ENCODE measurements around the gene TMEM139. TPM values are rescaled to one million over a fixed set of nuclear protein-coding genes. Genes with fewer than 3 reads are reported as not detected.

The TMEM139 gene
- total RNA-seq, 1 experiment from 2014 or later = 1.5 TPM

DNA sequence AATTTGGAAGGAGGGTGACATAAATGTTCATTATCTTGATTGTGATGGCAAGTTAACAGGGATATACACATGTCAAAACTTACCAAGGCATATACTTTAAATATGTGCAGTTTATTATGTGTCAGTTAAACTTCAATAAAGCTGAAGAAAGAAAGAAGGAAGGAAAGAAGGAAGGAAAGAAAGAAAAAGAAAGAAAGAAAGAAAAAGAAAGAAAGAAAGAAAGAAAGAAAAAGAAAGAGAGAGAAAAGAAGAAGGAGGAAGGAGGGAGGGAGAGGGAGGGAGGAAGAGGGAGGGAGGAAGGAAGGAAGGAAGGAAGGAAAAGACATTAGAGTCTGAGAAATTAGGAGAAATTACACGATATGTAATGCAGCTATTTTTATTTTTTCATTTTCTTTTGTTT is 37.4 kb upstream of the TMEM139 start (continued):
- TF ChIP-seq AR (CRISPR knock-in tag; IDR thresholded peaks at IDR 0.05) = no peak

GRCh38 chr7:143248761-143249354 is 35.9 kb upstream of the TMEM139 start:
- no peak overlapping the region for H3K27ac Mint-ChIP-seq
- no peak for DNase-seq (ENCODE audit: low spot score)
- H3K27me3 Mint-ChIP-seq (ENCODE audit: low read depth) = peaks cover 9% of the 10 kb centered on the region
- peaks cover 6% of the 10 kb centered on the region; the same call in 1 of the 2 replicates for H3K9me3 Mint-ChIP-seq
- ChIA-PET CTCF (interaction anchor here (1.5 to 3.1 kb wide), 3 partner anchors 8 to 34 kb away, joined by 4 to 16 read pairs (median 5); no protein-coding TSS in a partner anchor), POLR2A (no interaction called here)
- no peak for ATAC-seq
- no peaks in the 10 kb centered on the region for H3K4me1 Mint-ChIP-seq
- H3K4me3 Mint-ChIP-seq = no peak overlapping the region
- H3K36me3 Mint-ChIP-seq = no peaks in the 10 kb centered on the region
- TF ChIP-seq FOXJ3 (CRISPR knock-in tag; IDR thresholded peaks at IDR 0.05; ENCODE audit: borderline replicate concordance) (no peak), ZMAT4 (CRISPR knock-in tag; IDR thresholded peaks at IDR 0.05) (no peak), USF2 (CRISPR knock-in tag; IDR thresholded peaks at IDR 0.05) (no peak), RORB (CRISPR knock-in tag; IDR thresholded peaks at IDR 0.05) (no peak), GRHL2 (CRISPR knock-in tag; IDR thresholded peaks at IDR 0.05; ENCODE audit: insufficient replicate concordance, severe bottlenecking) (no peak)

DNA sequence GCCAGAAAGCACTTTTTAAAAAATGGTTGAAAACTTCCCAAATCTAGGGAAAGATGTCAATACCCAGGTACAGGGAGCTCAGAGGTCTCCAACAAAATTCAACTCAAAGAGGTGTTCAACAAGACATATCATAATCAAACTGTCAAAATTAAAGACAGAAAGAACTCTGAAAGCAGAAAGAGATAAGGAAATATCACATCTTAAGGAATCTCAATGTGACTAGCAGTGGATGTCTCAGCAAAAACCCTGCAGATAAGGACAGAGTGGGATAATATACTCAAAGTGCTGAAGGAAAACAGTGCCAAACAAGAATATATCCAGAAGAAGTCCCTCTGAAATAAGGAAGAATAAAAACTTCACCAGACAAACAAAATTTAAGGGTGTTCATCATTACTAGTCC is 34.6 kb upstream of the TMEM139 start:
- H3K36me3 Mint-ChIP-seq = no peaks in the 10 kb centered on the region
- TF ChIP-seq NR2C2 (CRISPR knock-in tag; IDR thresholded peaks at IDR 0.05) (no peak), EMX1 (CRISPR knock-in tag; IDR thresholded peaks at IDR 0.05) (no peak), ZNF317 (CRISPR knock-in tag; IDR thresholded peaks at IDR 0.05; ENCODE audit: borderline replicate concordance, low read depth) (no peak), ETV6 (CRISPR knock-in tag; IDR thresholded peaks at IDR 0.05) (no peak), FOXJ3 (CRISPR knock-in tag; IDR thresholded peaks at IDR 0.05; ENCODE audit: borderline replicate concordance) (no peak), CTCF (IDR thresholded peaks at IDR 0.05) (no peak), NFATC4 (CRISPR knock-in tag; IDR thresholded peaks at IDR 0.05) (no peak), IRF2 (CRISPR knock-in tag; IDR thresholded peaks at IDR 0.05; ENCODE audit: borderline replicate concordance, low read depth) (no peak), ZNF671 (CRISPR knock-in tag; IDR thresholded peaks at IDR 0.05) (no peak), SP1 (CRISPR knock-in tag; conservative IDR thresholded peaks at IDR 0.05) (no peak), TP53 (CRISPR knock-in tag; IDR thresholded peaks at IDR 0.05) (no peak), ZNF416 (CRISPR knock-in tag; IDR thresholded peaks at IDR 0.05) (no peak)
- TF ChIP-seq, protein P1, sequence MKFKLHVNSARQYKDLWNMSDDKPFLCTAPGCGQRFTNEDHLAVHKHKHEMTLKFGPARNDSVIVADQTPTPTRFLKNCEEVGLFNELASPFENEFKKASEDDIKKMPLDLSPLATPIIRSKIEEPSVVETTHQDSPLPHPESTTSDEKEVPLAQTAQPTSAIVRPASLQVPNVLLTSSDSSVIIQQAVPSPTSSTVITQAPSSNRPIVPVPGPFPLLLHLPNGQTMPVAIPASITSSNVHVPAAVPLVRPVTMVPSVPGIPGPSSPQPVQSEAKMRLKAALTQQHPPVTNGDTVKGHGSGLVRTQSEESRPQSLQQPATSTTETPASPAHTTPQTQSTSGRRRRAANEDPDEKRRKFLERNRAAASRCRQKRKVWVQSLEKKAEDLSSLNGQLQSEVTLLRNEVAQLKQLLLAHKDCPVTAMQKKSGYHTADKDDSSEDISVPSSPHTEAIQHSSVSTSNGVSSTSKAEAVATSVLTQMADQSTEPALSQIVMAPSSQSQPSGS (CRISPR knock-in tag; IDR thresholded peaks at IDR 0.05; ENCODE audit: borderline replicate concordance, low read depth) = no peak
- TF ChIP-seq, protein P2, sequence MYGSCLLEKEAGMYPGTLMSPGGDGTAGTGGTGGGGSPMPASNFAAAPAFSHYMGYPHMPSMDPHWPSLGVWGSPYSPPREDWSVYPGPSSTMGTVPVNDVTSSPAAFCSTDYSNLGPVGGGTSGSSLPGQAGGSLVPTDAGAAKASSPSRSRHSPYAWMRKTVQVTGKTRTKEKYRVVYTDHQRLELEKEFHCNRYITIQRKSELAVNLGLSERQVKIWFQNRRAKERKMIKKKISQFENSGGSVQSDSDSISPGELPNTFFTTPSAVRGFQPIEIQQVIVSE (CRISPR knock-in tag; IDR thresholded peaks at IDR 0.05; ENCODE audit: borderline replicate concordance) = no peak
- TF ChIP-seq, protein P3, sequence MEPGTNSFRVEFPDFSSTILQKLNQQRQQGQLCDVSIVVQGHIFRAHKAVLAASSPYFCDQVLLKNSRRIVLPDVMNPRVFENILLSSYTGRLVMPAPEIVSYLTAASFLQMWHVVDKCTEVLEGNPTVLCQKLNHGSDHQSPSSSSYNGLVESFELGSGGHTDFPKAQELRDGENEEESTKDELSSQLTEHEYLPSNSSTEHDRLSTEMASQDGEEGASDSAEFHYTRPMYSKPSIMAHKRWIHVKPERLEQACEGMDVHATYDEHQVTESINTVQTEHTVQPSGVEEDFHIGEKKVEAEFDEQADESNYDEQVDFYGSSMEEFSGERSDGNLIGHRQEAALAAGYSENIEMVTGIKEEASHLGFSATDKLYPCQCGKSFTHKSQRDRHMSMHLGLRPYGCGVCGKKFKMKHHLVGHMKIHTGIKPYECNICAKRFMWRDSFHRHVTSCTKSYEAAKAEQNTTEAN (CRISPR knock-in tag; IDR thresholded peaks at IDR 0.05) = no peak

More for the DNA sequence above, 34.6 kb upstream of the TMEM139 start:
- peaks cover 11% of the 10 kb centered on the region; the same call in 1 of the 2 replicates for H3K9me3 Mint-ChIP-seq
- POLR2A ChIA-PET = no interaction called here
- no peaks in the 10 kb centered on the region for H3K4me1 Mint-ChIP-seq
- no peak for DNase-seq (ENCODE audit: low spot score)
- peaks cover 9% of the 10 kb centered on the region for H3K27me3 Mint-ChIP-seq (ENCODE audit: low read depth)
- no peak overlapping the region for H3K27ac Mint-ChIP-seq
- ATAC-seq = no peak
- CTCF ChIA-PET = interaction anchor here (0.6 to 3.1 kb wide), 3 partner anchors 10 to 167 kb away, joined by 4 to 16 read pairs (median 5); no protein-coding TSS in a partner anchor
- no peak overlapping the region for H3K4me3 Mint-ChIP-seq
